Mesenchymal stem cell (in vitro differentiated cells and primary cell): ENCODE results near the gene CAMK1D.

Experiments
- DNase-seq: peaks from one replicate; pipeline ENCODE4 v3.0.0-alpha.2; 2013
- H2AFZ ChIP-seq: one replicate; pipeline ENCODE4 v1.6.1; 2013; ENCODE audit warnings: low read depth, mild to moderate bottlenecking, control low read depth, inconsistent platforms, low read length, moderate library complexity
- H2AK5ac ChIP-seq: 2 replicates; pipeline ENCODE4 v1.6.1; 2013; ENCODE audit warnings: low read length, moderate library complexity, mild to moderate bottlenecking, inconsistent platforms; ENCODE audit not compliant: severe bottlenecking
- H2BK120ac ChIP-seq: one replicate; pipeline ENCODE4 v1.6.1; 2013; ENCODE audit warnings: low read depth, mild to moderate bottlenecking, inconsistent platforms, low read length, moderate library complexity
- H2BK12ac ChIP-seq, 2 experiments: one replicate each; pipeline ENCODE4 v1.6.1; 2013; ENCODE audit warnings: inconsistent platforms in 2 of 2, low read length in 2 of 2, mild to moderate bottlenecking in 2 of 2, moderate library complexity in 2 of 2, control low read depth in 1 of 2
- H2BK15ac ChIP-seq: one replicate; pipeline ENCODE4 v1.6.1; 2013; ENCODE audit warnings: mild to moderate bottlenecking, low read depth, inconsistent platforms; ENCODE audit not compliant: poor library complexity, severe bottlenecking
- H2BK5ac ChIP-seq: 2 replicates; pipeline ENCODE4 v1.6.1; 2013; ENCODE audit warnings: low read depth, mild to moderate bottlenecking, low read length, control low read depth, inconsistent platforms; ENCODE audit not compliant: poor library complexity, severe bottlenecking
- H3K14ac ChIP-seq, 2 experiments: one replicate each; pipeline ENCODE4 v1.6.1; 2013; ENCODE audit warnings: inconsistent platforms in 2 of 2, low read length in 2 of 2, control low read depth in 1 of 2, mild to moderate bottlenecking in 1 of 2, moderate library complexity in 1 of 2
- H3K18ac ChIP-seq, 2 experiments: one replicate each; pipeline ENCODE4 v1.6.1; 2013; ENCODE audit warnings: inconsistent platforms in 2 of 2, low read length in 2 of 2, control low read depth in 1 of 2, low read depth in 1 of 2, mild to moderate bottlenecking in 1 of 2
- H3K23ac ChIP-seq, 2 experiments: one replicate each; pipeline ENCODE4 v1.6.1; 2013; ENCODE audit warnings: inconsistent platforms in 2 of 2, low read length in 2 of 2, mild to moderate bottlenecking in 2 of 2, moderate library complexity in 2 of 2, control low read depth in 1 of 2
- H3K27ac ChIP-seq: 2 replicates; pipeline ENCODE4 v1.5.1; 2013; ENCODE audit warnings: mild to moderate bottlenecking, moderate library complexity, low read length, control low read depth, inconsistent platforms; ENCODE audit not compliant: poor library complexity, severe bottlenecking
- H3K27me3 ChIP-seq, 2 experiments: 2 replicates each; pipeline versions ENCODE4 v1.6.1 to v1.7.0; 2013; ENCODE audit warnings: low read length in 2 of 2, mild to moderate bottlenecking in 2 of 2, moderate library complexity in 2 of 2, control low read depth in 1 of 2, inconsistent platforms in 1 of 2; ENCODE audit not compliant: control insufficient read depth in 1 of 2, insufficient read depth in 1 of 2
- H3K36me3 ChIP-seq, 2 experiments: 2 replicates each; pipeline versions ENCODE4 v1.6.1 to v1.7.0; 2013; ENCODE audit warnings: low read length in 2 of 2, control low read depth in 1 of 2, inconsistent platforms in 1 of 2, low read depth in 1 of 2, mild to moderate bottlenecking in 1 of 2; ENCODE audit not compliant: insufficient read depth in 2 of 2, control insufficient read depth in 1 of 2
- H3K4ac ChIP-seq, 2 experiments: one replicate each; pipeline ENCODE4 v1.6.1; 2013; ENCODE audit warnings: inconsistent platforms in 2 of 2, low read length in 2 of 2, mild to moderate bottlenecking in 2 of 2, moderate library complexity in 2 of 2, control low read depth in 1 of 2, low read depth in 1 of 2
- H3K4me1 ChIP-seq: 2 replicates; pipeline ENCODE4 v1.6.1; 2013; ENCODE audit warnings: low read depth, low read length, control low read depth; ENCODE audit not compliant: control insufficient read depth, insufficient read depth
- H3K4me2 ChIP-seq: 2 replicates; pipeline ENCODE4 v1.6.1; 2013; ENCODE audit warnings: low read length, mild to moderate bottlenecking, inconsistent platforms; ENCODE audit not compliant: poor library complexity, severe bottlenecking
- H3K4me3 ChIP-seq, 2 experiments: 2 replicates each; pipeline versions ENCODE4 v1.5.1 to v1.7.0; 2013; ENCODE audit warnings: low read length in 2 of 2, mild to moderate bottlenecking in 2 of 2, control low read depth in 1 of 2, low read depth in 1 of 2; ENCODE audit not compliant: insufficient read depth in 1 of 2
- H3K79me1 ChIP-seq: replicated peaks from 2 replicates; pipeline ENCODE4 v1.6.1; 2013; ENCODE audit warnings: mild to moderate bottlenecking, control low read depth, low read length, inconsistent platforms; ENCODE audit not compliant: poor library complexity, severe bottlenecking
- H3K9ac ChIP-seq: 2 replicates; pipeline ENCODE4 v1.7.0; 2013; ENCODE audit warnings: mild to moderate bottlenecking, low read length, moderate library complexity
- H3K9me3 ChIP-seq: 2 replicates; pipeline ENCODE4 v1.7.0; 2013; ENCODE audit warnings: mild to moderate bottlenecking, low read length; ENCODE audit not compliant: control insufficient read depth
- H4K8ac ChIP-seq: one replicate; pipeline ENCODE4 v1.6.1; 2013; ENCODE audit warnings: inconsistent platforms, mild to moderate bottlenecking, low read length, moderate library complexity
- H4K91ac ChIP-seq: one replicate; pipeline ENCODE4 v1.6.1; 2013; ENCODE audit warnings: mild to moderate bottlenecking, low read length, inconsistent platforms
- WGBS: methylation state at CpG from one replicate; pipeline ENCODE4 v1.1.7; 2013; ENCODE audit warnings: mixed read lengths; 5-methylcytosine and 5-hydroxymethylcytosine counted together

The CAMK1D gene

GRCh38 chr10:12659706-12660105, 310.4 kb downstream of the CAMK1D start:
- H2AFZ ChIP-seq: no peak overlapping the region

GRCh38 chr10:12660812-12661211, 311.5 kb downstream of the CAMK1D start:
- Histone ChIP-seq H3K27me3 (no peaks in the 10 kb centered on the region), H3K4ac (no peak overlapping the region), H2AK5ac (no peak overlapping the region), H4K91ac (no peak overlapping the region), H3K4me3 (no peak overlapping the region), H3K9ac (no peak overlapping the region), H3K18ac (no peak overlapping the region), H3K4me2 (no peak overlapping the region), H4K8ac (no peak overlapping the region), H3K79me1 (peaks cover 25% of the 10 kb centered on the region), H2BK5ac (no peak overlapping the region), H2BK15ac (no peak overlapping the region), H3K9me3 (no peaks in the 10 kb centered on the region), H3K14ac (no peak overlapping the region), H3K36me3 (peaks cover 0 to 3% of the 10 kb centered on the region in 2 experiments), H2BK120ac (no peak overlapping the region), H2AFZ (no peak overlapping the region), H3K4me1 (no peaks in the 10 kb centered on the region), H2BK12ac (no peak overlapping the region), H3K23ac (no peak overlapping the region), H3K27ac (no peak overlapping the region)
- WGBS: 100% methylated on average over 2 of the region's 3 CpGs
- no peak for DNase-seq

More at GRCh38 chr10:12659706-12660105, 310.4 kb downstream of the CAMK1D start:
- H2BK120ac ChIP-seq: no peak overlapping the region
- H3K79me1 ChIP-seq: peaks cover 26% of the 10 kb centered on the region
- no peaks in the 10 kb centered on the region for H3K27me3 ChIP-seq
- no peak overlapping the region for H2BK5ac ChIP-seq
- H3K18ac ChIP-seq: no peak overlapping the region
- no peak overlapping the region for H4K91ac ChIP-seq
- no peak overlapping the region for H3K4me3 ChIP-seq
- H3K9me3 ChIP-seq: no peaks in the 10 kb centered on the region
- peaks cover 0 to 3% of the 10 kb centered on the region in 2 experiments for H3K36me3 ChIP-seq
- no peak overlapping the region for H2BK15ac ChIP-seq
- no peak overlapping the region for H2BK12ac ChIP-seq
- H3K4me2 ChIP-seq: no peak overlapping the region
- H3K27ac ChIP-seq: no peak overlapping the region
- no peak for DNase-seq
- H3K9ac ChIP-seq: no peak overlapping the region
- WGBS: 94% methylated on average over 11 of the region's 11 CpGs
- H3K4ac ChIP-seq: no peak overlapping the region
- H3K4me1 ChIP-seq: no peaks in the 10 kb centered on the region
- H2AK5ac ChIP-seq: no peak overlapping the region
- no peak overlapping the region for H4K8ac ChIP-seq
- H3K14ac ChIP-seq: no peak overlapping the region
- no peak overlapping the region for H3K23ac ChIP-seq

- Histone ChIP-seq H3K9ac (peak overlapping the region; percentile 2), H2BK12ac (no peak overlapping the region), H3K27ac (no peak overlapping the region), H3K4ac (no peak overlapping the region), H3K23ac (no peak overlapping the region), H2BK120ac (no peak overlapping the region), H2BK15ac (no peak overlapping the region), H3K36me3 (peaks cover 0 to 3% of the 10 kb centered on the region in 2 experiments), H3K4me1 (no peaks in the 10 kb centered on the region), H2AFZ (no peak overlapping the region), H4K91ac (no peak overlapping the region), H2AK5ac (no peak overlapping the region), H3K27me3 (no peaks in the 10 kb centered on the region), H3K4me3 (no peak overlapping the region), H4K8ac (no peak overlapping the region), H3K4me2 (no peak overlapping the region), H3K14ac (no peak overlapping the region), H3K18ac (no peak overlapping the region), H3K79me1 (peaks cover 26% of the 10 kb centered on the region), H2BK5ac (no peak overlapping the region), H3K9me3 (no peaks in the 10 kb centered on the region)
- no CpG with 5 or more reads among the region's 1 CpG for WGBS
- no peak for DNase-seq
Measured at GRCh38 chr10:12661671-12662070, 312.3 kb downstream of the CAMK1D start.

GRCh38 chr10:12663863-12664262, 314.5 kb downstream of the CAMK1D start:
- Histone ChIP-seq H3K14ac (no peak overlapping the region), H2BK120ac (no peak overlapping the region), H3K4me2 (no peak overlapping the region), H3K18ac (no peak overlapping the region), H3K23ac (no peak overlapping the region), H3K4me1 (no peaks in the 10 kb centered on the region), H2BK5ac (no peak overlapping the region), H3K36me3 (peaks cover 5 to 8% of the 10 kb centered on the region in 2 experiments), H3K79me1 (peaks cover 20% of the 10 kb centered on the region), H3K27me3 (no peaks in the 10 kb centered on the region), H3K4ac (no peak overlapping the region), H2BK12ac (no peak overlapping the region), H4K91ac (no peak overlapping the region), H2AK5ac (no peak overlapping the region), H2BK15ac (no peak overlapping the region), H2AFZ (no peak overlapping the region), H4K8ac (no peak overlapping the region), H3K9me3 (no peaks in the 10 kb centered on the region), H3K27ac (no peak overlapping the region), H3K4me3 (no peak overlapping the region), H3K9ac (no peak overlapping the region)
- no peak for DNase-seq
- WGBS: 71% methylated on average over 1 of the region's 1 CpG
